ENCODE measurements around the gene CHRNA5.
"Not testable (repeated sequence)": the region's sequence is repeated elsewhere in the genome, so short reads cannot be mapped to it uniquely, and the experiment has no call there.

Gene CHRNA5

DNA sequence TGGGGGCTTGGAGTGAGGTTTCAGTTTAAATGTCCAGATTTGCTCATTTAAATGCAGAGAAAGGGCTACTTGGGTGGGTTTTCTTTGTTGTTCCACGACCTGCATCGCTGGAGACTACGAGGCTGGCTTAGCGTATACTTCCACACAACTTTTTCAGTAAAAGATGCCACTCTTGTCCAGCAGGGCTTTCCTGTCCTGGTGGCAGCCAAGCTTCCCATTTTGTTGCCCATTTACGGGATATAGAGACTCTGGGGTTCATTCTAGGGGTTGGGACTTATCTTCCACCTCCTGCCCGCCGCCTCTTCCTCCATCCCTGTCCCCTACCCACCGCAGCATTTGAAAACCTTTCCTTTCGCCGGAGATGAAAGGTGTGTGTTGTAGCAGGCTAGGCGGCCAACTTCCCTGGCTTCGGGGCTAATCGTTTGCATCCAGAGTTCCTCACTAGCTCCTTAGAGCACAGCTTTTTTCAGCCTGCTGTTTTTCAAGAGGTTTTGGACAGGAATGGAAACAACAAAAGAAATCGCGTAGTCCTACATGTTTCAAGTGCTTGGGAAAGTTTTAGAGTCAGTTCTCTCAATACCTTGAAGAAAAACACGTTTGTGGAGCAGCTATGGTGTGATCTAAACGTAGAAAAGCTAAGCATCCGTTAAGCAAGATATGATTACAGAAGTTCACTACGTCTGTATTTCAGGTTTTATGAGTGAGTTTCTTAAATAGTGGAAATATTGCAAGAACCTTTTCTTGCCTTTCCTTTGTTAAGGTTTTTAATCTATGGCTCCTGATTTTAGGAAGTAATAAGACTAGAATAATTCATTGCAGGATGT is 843 bp downstream of the CHRNA5 start:
- DNase-seq (ENCODE audit: low read depth), result peak; percentile 13

DNA sequence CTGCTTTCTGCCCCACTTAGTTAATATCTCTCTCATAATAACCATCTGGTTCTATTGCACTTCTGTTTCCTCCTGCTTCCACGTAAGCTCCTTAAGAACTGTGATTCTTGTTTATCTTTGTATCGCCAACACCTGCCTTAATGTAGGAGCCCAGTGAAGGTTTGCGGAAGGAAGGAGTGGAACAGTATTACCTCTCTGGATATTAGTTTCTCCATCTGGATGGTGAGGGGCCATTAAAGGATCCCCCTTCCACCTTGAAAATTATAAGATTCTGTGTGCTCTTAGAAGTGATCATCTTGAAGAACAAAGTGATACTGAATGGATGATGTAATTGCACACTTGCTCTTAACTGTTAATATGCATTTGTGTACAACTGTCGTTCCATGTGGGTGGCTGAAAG is 2.2 kb downstream of the CHRNA5 start:
- no peak for DNase-seq (ENCODE audit: low read depth)

DNA sequence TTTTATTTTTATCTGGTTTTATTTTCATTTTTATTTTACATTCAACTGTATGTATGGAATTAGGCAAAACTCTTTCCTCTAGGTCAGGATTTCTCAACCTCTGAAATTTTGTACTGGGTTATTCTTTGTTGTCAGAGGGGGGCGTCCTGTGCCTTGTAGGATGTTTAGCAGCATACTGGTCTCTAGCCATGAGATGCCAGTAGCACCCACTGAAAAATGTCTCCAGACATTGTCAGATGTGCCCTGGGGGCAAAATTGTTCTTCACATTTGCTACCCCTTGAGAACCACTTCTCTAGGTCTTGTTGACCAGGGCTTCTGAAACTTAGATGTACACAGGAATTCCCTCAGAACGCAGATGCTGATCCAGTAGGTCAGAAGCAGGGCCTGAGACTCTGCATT is 5.4 kb downstream of the CHRNA5 start:
- no peak for DNase-seq (ENCODE audit: low read depth)

DNA sequence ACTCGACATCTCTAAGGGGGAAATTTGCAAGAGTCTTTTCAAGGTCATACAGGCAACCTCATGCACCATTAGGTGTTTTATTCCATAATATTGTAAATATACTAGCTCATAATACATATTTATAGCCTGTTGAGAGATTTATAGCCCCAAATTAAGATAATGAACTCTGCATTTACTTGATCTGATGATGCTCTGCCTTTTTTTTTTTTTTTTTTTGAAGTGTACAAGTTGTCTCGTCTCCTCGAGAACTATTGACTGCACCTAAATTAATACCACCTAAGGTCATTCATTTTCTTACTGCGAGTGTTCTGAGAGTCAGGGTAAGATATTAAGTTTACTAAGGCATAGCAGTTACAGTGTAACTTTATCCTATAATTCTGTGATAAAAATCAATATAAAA is 6.1 kb downstream of the CHRNA5 start:
- no peak for DNase-seq (ENCODE audit: low read depth)

- no peak for DNase-seq (ENCODE audit: low read depth)
These were observed 8.1 kb downstream of the CHRNA5 start for GRCh38 chr15:78573416-78573815.

GRCh38 chr15:78574944-78575343 is 9.6 kb downstream of the CHRNA5 start:
- no peak for DNase-seq (ENCODE audit: low read depth)

GRCh38 chr15:78597583-78597982 is 32.3 kb downstream of the CHRNA5 start:
- DNase-seq (ENCODE audit: low read depth), result no peak

GRCh38 chr15:78598348-78598747 is 33.0 kb downstream of the CHRNA5 start:
- no peak for DNase-seq (ENCODE audit: low read depth)

GRCh38 chr15:78599189-78599588 is 33.9 kb downstream of the CHRNA5 start:
- DNase-seq (ENCODE audit: low read depth), result no peak

DNA sequence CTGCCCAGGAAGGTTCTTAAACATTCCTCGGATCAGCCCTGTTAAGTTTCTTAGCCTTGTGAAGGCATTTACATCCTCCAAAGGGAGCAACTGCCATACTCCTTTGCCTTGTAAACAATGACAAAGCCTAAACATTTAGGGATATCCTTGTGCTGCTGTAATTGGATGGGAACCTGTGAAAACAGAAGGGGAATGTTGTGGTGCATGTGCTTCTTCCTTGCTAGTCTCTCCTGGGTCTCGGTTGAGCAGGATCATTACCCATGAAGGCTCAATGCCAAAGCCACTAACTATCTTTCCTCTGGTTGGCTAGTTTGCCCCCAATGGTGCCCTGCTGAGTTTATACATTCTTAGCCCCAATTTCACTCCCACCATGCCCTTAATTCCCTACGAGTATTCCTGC is 38.1 kb downstream of the CHRNA5 start:
- no peak for DNase-seq (ENCODE audit: low read depth)

- no peak for DNase-seq (ENCODE audit: low read depth)
These were observed 39.1 kb downstream of the CHRNA5 start for GRCh38 chr15:78604420-78604819.

GRCh38 chr15:78605201-78605600 is 39.9 kb downstream of the CHRNA5 start:
- DNase-seq (ENCODE audit: low read depth), result no peak

DNA sequence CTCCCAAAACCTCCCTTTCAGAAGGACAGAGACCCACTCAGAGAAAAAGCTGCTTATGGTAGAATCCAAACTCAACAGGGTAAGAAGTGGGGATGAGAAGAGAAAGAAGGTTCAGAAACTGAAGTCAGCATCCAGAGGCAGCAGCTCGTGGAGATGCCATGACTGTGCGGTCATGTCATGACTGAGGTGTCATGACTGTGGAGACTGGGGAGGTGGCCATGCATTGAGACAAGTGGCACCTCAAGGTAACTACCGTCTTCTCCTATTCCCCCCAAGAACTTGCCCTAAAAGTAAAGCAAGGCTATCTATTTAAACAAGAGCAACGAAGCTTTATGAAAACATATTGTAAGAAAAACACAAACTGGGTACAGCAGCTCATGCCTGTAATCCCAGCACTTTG is 40.4 kb downstream of the CHRNA5 start:
- no peak for DNase-seq (ENCODE audit: low read depth)

DNA sequence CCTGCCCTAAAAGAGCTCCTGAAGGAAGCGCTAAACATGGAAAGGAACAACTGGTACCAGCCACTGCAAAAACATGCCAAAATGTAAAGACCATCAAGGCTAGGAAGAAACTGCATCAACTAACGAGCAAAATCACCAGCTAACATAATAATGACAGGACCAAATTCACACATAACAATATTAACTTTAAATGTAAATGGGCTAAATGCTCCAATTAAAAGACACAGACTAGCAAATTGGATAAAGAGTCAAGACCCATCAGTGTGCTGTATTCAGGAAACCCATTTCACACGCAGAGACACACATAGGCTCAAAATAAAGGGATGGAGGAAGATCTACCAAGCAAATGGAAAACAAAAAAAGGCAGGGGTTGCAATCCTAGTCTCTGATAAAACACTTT is 44.2 kb downstream of the CHRNA5 start:
- DNase-seq (ENCODE audit: low read depth), result not testable (repeated sequence)

- no peak for DNase-seq (ENCODE audit: low read depth)
These were observed 48.7 kb downstream of the CHRNA5 start for GRCh38 chr15:78614021-78614420.

DNA sequence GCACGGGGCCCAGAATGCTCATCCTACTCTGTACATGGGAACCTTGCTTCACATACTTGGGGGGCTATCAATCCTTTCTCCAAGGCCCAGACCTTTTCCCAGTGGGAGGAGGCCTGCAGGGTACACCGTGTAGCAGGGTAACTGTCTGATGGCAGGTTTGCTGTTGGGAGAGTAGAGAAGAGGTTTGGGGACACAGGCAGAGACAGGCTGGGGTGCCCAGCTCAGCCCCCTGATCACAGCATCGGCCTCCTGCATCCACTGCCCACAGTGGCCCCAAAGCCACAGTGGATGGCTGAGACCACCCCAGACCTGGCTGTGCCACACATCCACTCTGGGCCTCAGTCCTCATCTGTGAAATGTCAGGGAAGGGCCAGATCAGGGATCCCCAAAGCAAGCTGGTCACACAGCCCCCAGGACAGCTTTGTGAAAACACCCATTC is 49.9 kb downstream of the CHRNA5 start:
- no peak for DNase-seq (ENCODE audit: low read depth)

DNA sequence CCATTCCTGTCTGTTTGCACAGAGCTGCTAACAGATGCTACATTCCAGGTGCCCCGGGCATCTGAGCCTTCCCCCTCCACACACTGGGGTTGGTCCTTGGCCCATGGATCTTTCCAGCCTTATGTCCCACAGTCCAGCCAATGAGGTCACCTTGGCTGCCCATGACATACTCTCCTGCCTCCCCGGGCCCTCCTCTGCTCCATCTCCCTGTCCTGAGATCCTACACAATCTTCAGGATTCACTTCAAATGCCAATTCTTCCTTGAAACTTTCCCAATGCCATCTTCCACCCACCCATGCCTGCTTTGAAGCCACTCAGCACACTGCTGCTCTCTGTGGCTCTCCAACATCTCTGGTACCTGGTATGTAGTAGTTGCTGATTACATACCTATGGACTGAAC is 51.2 kb downstream of the CHRNA5 start:
- DNase-seq (ENCODE audit: low read depth), result no peak

- DNase-seq (ENCODE audit: low read depth), result no peak
These were observed 51.8 kb downstream of the CHRNA5 start for GRCh38 chr15:78617076-78617475.

GRCh38 chr15:78617516-78617915 is 52.2 kb downstream of the CHRNA5 start:
- no peak for DNase-seq (ENCODE audit: low read depth)

- DNase-seq (ENCODE audit: low read depth), result no peak
These were observed 52.7 kb downstream of the CHRNA5 start for GRCh38 chr15:78618064-78618463.

DNA sequence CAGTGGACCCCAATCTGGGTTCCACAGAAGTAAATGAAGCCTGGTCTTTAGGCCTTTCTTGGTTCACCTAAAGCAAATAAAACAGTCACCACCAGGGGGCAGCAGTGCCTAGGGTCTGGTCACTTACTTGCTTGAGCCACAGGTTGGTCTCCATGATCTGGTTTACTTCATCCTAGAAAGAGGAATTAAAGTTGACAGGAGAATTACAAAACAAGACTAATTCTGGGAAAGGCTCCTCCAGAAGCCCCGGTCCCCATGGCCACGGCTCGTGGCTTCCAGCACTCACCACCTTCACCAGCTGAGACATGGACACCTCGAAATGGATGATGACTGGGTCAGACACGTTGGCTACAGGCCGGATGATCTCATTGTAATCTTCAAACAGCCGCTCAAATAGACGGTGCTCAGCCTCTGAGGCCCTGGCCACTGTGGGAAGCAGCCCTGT is 53.2 kb downstream of the CHRNA5 start:
- DNase-seq (ENCODE audit: low read depth), result peak; percentile 98

- peak; percentile 80 for DNase-seq (ENCODE audit: low read depth)
These were observed 54.0 kb downstream of the CHRNA5 start for GRCh38 chr15:78619022-78619950.

GRCh38 chr15:78620021-78620526 is 54.8 kb downstream of the CHRNA5 start:
- peak; percentile 2 for DNase-seq (ENCODE audit: low read depth)

Data from amniotic epithelial cell (primary cell).